ENCODE data around the gene GGT6.

- no peak for TF ChIP-seq CTCF (IDR thresholded peaks at IDR 0.05)
- TF ChIP-seq POLR2A (IDR thresholded peaks at IDR 0.05): no peak
Observed at GRCh38 chr17:4544951-4545216, 15.5 kb downstream of the GGT6 start.
